Measurements from ENCODE around the gene CLHC1.
A peak's percentile ranks its signal among the peaks of the same experiment; 100 is the strongest.

Gene CLHC1

DNA sequence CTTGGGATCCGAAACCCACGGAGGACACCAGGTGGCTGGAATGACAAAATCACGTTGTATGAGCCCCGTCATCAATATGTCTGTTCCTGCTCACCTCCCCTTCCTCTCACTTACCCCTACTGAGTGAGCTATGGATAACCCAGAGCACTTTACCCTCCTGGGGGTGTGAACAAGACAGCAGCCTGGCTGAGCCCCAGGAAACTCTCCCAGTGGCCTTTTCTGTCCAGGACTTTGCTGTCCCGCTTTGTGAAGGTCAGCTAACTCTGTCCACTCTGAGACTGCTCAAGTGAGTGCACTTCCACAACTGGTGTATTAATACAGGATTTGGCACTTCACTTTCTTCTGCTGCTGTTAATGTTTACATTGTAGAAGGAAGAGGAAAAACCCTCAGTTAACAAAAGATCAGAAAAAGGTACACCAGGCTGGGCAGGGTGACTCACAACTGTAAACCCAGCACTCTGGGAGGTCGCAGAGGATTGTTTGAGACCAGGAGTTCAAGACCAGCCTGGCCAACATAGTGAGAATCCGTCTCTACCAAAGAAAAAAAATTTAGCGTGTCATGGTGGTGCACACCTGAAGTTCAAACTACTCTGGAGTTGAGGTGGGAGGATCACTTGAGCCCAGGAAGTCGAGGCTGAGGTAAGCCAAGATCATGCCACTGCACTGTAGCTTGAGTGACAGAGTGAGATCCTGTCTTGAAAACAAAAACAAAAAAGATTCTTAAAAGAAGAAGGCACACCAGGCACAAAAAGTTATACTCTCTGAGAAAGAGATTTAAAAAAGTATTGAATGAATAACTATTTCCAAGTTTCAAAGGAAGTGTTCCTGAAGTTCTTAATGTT is 90.3 kb downstream of the CLHC1 start:
- Mint-ChIP-seq H3K36me3 (ENCODE audit: low read depth) (no peaks in the 10 kb centered on the region), H3K4me1 (peaks cover 32% of the 10 kb centered on the region), H3K27me3 (ENCODE audit: low read depth) (peaks cover 3% of the 10 kb centered on the region), H3K9me3 (peaks cover 3% of the 10 kb centered on the region), H3K27ac (peak overlapping the region in 1 of 3 experiments; percentile 46), H3K4me3 (no peak overlapping the region)
- TF ChIP-seq, protein P1, sequence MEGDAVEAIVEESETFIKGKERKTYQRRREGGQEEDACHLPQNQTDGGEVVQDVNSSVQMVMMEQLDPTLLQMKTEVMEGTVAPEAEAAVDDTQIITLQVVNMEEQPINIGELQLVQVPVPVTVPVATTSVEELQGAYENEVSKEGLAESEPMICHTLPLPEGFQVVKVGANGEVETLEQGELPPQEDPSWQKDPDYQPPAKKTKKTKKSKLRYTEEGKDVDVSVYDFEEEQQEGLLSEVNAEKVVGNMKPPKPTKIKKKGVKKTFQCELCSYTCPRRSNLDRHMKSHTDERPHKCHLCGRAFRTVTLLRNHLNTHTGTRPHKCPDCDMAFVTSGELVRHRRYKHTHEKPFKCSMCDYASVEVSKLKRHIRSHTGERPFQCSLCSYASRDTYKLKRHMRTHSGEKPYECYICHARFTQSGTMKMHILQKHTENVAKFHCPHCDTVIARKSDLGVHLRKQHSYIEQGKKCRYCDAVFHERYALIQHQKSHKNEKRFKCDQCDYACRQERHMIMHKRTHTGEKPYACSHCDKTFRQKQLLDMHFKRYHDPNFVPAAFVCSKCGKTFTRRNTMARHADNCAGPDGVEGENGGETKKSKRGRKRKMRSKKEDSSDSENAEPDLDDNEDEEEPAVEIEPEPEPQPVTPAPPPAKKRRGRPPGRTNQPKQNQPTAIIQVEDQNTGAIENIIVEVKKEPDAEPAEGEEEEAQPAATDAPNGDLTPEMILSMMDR (IDR thresholded peaks at IDR 0.05; ENCODE audit: unreplicated experiment in 3 of 3): no peak

DNA sequence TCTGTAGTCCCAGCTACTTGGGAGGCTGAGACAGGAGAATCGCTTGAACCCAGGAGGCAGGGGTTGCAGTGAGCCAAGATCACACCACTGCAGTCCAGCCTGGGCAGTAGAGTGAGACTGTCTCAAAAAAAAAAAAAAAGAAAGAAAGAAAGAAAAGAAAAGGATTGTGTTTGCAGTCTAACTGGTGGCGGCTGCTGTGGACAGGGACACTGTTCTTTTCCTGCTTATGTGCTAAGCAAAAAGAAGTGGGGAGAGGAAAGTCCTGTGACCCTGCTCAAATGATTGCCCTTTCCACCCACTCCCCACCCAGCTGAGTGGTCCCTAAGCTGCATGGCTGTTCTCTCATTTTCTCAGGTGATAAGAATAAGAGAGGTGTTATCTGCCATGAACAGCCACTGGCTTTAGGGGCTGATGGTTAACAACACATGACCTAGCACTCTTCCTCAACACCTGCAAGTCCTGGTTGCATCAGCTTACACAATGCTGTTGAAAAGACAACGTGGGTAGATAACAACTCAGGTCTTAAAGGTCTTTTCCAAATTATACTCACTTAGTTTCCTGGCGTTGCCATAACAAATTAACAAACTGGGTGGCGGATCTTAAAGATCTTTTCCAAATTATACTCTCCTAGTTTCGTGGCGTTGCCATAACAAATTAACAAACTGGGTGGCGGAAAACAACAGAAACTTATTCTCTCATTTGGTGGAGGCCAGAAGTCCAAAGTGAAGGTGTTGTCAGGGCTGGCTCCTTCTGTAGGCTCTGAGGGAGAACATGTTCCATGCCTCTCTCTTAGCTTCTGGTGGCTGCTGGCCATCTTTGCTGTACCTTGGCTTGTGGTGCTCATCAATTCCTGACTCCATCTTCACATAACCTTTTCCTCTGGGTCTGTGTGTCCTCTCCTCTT is 91.5 kb downstream of the CLHC1 start:
- Mint-ChIP-seq H3K27ac (no peak overlapping the region), H3K4me1 (peaks cover 42% of the 10 kb centered on the region), H3K4me3 (no peak overlapping the region), H3K9me3 (peaks cover 3% of the 10 kb centered on the region), H3K36me3 (ENCODE audit: low read depth) (no peaks in the 10 kb centered on the region), H3K27me3 (ENCODE audit: low read depth) (peaks cover 3% of the 10 kb centered on the region)
- TF ChIP-seq, protein P1 (IDR thresholded peaks at IDR 0.05; ENCODE audit: unreplicated experiment in 3 of 3): no peak

DNA sequence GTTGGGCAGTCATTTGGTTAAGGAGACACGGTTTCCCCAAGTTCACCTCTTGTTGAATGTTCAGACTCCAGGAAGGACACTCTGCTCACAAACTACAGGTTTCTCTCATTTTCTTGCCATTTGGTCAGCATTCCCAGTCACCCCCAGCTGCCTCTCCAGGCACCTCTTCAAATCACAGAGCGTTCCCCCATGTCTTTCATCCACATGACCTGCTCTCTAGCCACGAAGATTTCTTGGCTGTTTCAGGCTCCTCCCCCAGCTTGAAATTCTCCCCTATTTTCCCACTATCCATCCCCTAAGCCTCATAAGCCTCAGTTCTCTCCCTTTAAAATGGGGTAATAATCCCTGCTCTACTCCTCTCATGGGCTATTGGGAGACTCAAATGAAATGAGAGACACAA is 92.8 kb downstream of the CLHC1 start:
- TF ChIP-seq, protein P1 (IDR thresholded peaks at IDR 0.05; ENCODE audit: unreplicated experiment in 3 of 3): no peak
- H3K9me3 Mint-ChIP-seq: peaks cover 3% of the 10 kb centered on the region
- no peak overlapping the region for H3K27ac Mint-ChIP-seq
- H3K27me3 Mint-ChIP-seq (ENCODE audit: low read depth): peaks cover 3% of the 10 kb centered on the region
- H3K4me1 Mint-ChIP-seq: peaks cover 48% of the 10 kb centered on the region
- H3K4me3 Mint-ChIP-seq: no peak overlapping the region
- no peaks in the 10 kb centered on the region for H3K36me3 Mint-ChIP-seq (ENCODE audit: low read depth)

DNA sequence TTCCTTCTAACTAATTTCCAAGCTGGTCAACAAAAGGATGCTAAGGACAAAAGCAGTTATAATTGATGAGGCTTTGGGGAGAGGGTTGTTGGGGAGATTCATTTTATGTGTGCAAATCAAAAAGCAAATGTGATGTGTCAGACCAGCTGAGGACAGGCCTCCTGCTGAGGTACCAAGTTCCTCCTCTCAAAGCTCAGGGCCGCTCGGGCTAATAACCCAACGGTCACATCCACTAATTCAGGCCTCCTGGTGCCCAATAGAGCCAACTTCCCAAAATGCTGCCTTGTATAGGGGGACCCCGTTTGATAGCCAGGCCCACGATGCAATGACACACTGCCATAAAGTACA is 93.2 kb downstream of the CLHC1 start:
- no peaks in the 10 kb centered on the region for H3K36me3 Mint-ChIP-seq (ENCODE audit: low read depth)
- TF ChIP-seq, protein P1 (IDR thresholded peaks at IDR 0.05; ENCODE audit: unreplicated experiment in 3 of 3): no peak
- H3K4me3 Mint-ChIP-seq: no peak overlapping the region

DNA sequence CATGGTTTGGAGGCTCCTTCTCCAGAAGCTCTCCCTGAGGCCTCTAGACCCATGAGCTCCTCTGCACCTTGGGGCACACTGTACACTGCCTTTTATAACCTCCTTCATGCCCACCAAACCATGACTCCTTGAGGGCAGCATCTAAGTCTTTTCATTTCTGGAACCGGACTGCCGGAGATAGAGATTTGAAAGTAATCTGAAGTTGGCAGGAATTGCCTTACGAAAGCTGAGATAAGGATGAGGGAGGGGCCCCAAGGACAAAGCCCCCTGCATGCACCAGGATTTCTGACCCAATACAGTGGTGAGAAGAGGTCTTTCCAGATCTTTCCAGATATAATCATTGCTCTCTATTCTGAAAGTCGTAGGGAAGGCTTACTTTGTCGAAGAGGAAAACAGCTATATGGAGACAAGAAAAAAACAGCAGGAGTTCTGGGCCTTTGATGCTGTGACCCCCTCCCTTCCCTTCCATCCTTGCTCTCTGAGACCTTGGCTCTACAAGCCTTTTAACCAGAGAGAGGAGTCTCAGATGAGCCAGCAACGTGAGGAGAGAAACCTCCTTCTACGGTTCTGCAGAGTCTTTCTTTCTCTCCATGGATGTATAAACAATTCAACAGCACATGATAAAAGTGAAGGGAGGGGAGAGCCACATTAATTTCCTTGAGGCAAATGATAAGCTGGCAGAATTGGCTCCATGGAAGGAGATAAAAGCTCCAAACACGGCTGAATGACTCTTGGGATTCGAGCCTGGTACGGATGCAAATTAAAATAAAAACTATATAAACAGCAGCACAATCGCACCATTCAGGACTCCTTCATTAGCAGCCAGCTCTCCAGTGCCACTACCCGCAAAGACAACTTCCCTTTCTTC is 93.8 kb downstream of the CLHC1 start:
- no peaks in the 10 kb centered on the region for H3K9me3 Mint-ChIP-seq
- H3K27ac Mint-ChIP-seq: peak overlapping the region in 1 of 3 experiments; percentile 3
- H3K4me1 Mint-ChIP-seq: peaks cover 59% of the 10 kb centered on the region
- H3K4me3 Mint-ChIP-seq: no peak overlapping the region
- TF ChIP-seq, protein P1 (IDR thresholded peaks at IDR 0.05; ENCODE audit: unreplicated experiment in 3 of 3): no peak
- H3K27me3 Mint-ChIP-seq (ENCODE audit: low read depth): peaks cover 3% of the 10 kb centered on the region
- no peaks in the 10 kb centered on the region for H3K36me3 Mint-ChIP-seq (ENCODE audit: low read depth)

More for the DNA sequence above, 93.2 kb downstream of the CLHC1 start:
- H3K27ac Mint-ChIP-seq: no peak overlapping the region
- H3K27me3 Mint-ChIP-seq (ENCODE audit: low read depth): peaks cover 3% of the 10 kb centered on the region
- peaks cover 1% of the 10 kb centered on the region for H3K9me3 Mint-ChIP-seq
- peaks cover 53% of the 10 kb centered on the region for H3K4me1 Mint-ChIP-seq
